ENCODE data around the gene ABCA4.

Gene ABCA4

DNA sequence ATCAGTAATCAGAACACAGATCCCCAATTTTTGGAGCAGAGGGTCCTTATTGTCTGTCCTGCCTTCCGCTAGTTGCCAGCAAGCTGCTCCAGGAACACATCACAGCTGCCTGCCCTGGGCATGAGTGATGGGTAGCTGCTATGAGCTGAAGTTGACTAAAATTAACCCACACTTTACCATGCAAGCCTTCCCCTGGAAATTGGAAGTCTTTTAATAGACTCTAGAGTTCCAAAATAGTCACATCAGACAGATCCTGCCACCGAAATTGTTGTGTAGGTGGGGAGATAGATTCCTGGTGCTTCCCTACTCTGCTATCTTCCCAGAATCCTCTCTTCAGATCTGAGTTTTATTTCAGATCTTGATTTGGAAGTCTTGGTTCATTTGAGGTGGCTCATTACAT lies 148.6 kb downstream of the ABCA4 start:
- H3K4me3 Mint-ChIP-seq: no peak overlapping the region
- no peak for DNase-seq (ENCODE audit: low spot score in 2 of 2)
- no peaks in the 10 kb centered on the region for H3K4me1 Mint-ChIP-seq
- no peaks in the 10 kb centered on the region for H3K9me3 Mint-ChIP-seq
- H3K27ac Mint-ChIP-seq (ENCODE audit: low read depth): no peak overlapping the region
- H3K27me3 Mint-ChIP-seq: no peaks in the 10 kb centered on the region
- H3K36me3 Mint-ChIP-seq (ENCODE audit: insufficient read depth): no peaks in the 10 kb centered on the region
- no peak for ATAC-seq (replicated peaks; ENCODE audit: extremely low read depth, poor library complexity, severe bottlenecking)

DNA sequence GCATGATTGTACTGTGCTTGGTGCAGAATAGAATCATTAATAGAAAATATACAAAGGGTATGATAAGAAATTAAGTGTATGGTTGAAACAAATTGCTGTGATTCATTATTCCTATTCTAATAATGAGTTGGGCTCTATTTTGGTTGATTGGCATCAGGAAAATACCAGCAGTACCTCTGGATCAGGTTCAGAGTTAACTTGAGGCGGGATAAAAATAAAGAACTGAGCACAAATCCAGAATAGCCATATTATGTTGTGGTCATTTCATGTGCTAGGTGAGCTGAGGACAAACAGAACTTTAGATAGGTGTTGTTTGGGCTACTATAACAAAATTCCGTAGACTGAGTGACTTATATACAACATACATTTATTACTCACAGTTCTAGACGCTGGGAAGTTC lies 151.1 kb downstream of the ABCA4 start:
- H3K4me1 Mint-ChIP-seq: no peaks in the 10 kb centered on the region
- no peaks in the 10 kb centered on the region for H3K27me3 Mint-ChIP-seq
- no peak for ATAC-seq (replicated peaks; ENCODE audit: extremely low read depth, poor library complexity, severe bottlenecking)
- H3K9me3 Mint-ChIP-seq: no peaks in the 10 kb centered on the region
- DNase-seq (ENCODE audit: low spot score in 2 of 2): no peak
- H3K36me3 Mint-ChIP-seq (ENCODE audit: insufficient read depth): no peaks in the 10 kb centered on the region
- no peak overlapping the region for H3K4me3 Mint-ChIP-seq
- H3K27ac Mint-ChIP-seq (ENCODE audit: low read depth): no peak overlapping the region

DNA sequence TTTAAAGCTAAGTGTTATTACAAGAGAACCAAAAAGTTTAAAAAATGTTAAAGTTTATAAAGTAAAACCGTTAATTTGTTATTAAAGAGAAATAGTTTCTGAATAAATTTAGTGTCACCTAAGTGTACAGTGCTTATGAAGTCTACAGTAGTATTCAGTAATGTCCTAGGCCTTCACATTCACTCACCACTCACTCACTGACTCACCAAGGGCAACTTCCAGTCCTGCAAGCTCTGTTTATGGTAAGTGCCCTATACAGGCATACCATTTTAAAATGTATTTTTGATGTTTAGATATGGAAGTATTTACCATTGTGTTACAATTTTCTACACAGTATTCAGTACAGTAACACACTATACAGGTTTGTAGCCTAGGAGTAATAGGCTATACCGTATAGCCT lies 151.6 kb downstream of the ABCA4 start:
- no peak overlapping the region for H3K4me3 Mint-ChIP-seq
- ATAC-seq (replicated peaks; ENCODE audit: extremely low read depth, poor library complexity, severe bottlenecking) (no peak), DNase-seq (ENCODE audit: low spot score in 2 of 2) (no peak)
- H3K9me3 Mint-ChIP-seq: no peaks in the 10 kb centered on the region
- no peaks in the 10 kb centered on the region for H3K27me3 Mint-ChIP-seq
- H3K36me3 Mint-ChIP-seq (ENCODE audit: insufficient read depth): no peaks in the 10 kb centered on the region
- no peaks in the 10 kb centered on the region for H3K4me1 Mint-ChIP-seq
- no peak overlapping the region for H3K27ac Mint-ChIP-seq (ENCODE audit: low read depth)

DNA sequence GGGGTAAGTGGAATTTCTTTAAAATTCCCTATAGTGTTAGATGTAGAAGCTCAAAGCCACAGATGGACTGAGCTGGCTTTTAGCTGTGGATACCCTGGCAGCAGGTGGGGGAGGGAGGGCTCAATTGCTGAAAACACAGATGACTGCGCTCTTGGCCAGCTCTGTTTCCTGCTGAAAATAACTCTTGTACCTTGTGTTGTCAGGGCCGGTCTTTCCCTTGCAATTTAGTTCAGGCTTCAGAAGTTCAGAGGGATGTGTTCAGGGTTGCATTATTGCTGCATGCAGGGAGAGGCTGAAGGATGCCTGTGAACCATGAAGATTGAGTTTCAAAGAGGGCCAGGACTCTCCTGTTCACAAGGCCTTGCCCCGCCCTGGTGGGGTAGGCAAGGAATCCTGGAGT lies 153.6 kb downstream of the ABCA4 start:
- Mint-ChIP-seq H3K4me3 (no peak overlapping the region), H3K27ac (ENCODE audit: low read depth) (no peak overlapping the region), H3K36me3 (ENCODE audit: insufficient read depth) (no peaks in the 10 kb centered on the region), H3K9me3 (no peaks in the 10 kb centered on the region), H3K4me1 (no peaks in the 10 kb centered on the region), H3K27me3 (peaks cover 9% of the 10 kb centered on the region)
- ATAC-seq (replicated peaks; ENCODE audit: extremely low read depth, poor library complexity, severe bottlenecking): no peak
- no peak for DNase-seq (ENCODE audit: low spot score in 2 of 2)

DNA sequence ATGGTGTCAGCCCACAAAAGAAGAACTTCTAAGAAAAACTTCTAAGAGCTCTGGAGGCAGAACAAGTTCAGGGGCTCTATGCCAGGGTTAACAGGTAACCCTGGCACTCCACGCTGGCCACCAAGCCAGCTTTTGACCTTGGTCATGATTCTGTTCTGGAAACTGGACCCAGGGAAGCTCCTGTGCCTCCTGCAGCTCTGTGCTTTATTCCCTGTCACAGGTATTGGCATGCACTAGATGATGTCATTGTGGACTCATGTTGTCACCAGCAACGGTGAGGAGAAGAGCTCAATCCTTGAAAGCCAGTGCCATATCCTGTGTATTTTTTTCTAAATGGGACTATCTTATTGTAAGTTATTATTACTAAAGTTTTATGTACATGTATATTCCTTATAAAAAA lies 155.1 kb downstream of the ABCA4 start:
- Mint-ChIP-seq H3K27ac (ENCODE audit: low read depth) (no peak overlapping the region), H3K9me3 (no peaks in the 10 kb centered on the region), H3K36me3 (ENCODE audit: insufficient read depth) (no peaks in the 10 kb centered on the region), H3K27me3 (peaks cover 9% of the 10 kb centered on the region), H3K4me1 (no peaks in the 10 kb centered on the region), H3K4me3 (no peak overlapping the region)
- no peak for ATAC-seq (replicated peaks; ENCODE audit: extremely low read depth, poor library complexity, severe bottlenecking)
- no peak for DNase-seq (ENCODE audit: low spot score in 2 of 2)

DNA sequence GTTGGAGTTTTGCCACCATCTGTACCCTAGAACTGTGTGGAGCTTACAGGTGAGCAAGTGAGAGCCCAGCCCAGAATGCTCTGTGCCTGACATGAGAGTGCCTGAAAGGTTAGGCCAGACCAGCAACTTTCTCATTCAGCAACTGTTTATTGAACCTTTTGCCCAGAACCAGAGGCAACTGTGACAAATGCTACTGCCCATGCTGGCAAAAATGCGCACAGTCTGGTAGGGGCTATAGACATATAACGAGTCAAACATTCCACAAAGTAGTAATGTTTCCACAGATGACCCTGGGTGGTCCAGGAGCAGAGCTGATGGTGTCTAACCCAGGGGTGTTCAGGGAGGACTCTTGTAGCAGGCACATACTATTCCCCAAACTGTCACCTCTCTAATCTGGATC lies 155.7 kb downstream of the ABCA4 start:
- H3K4me3 Mint-ChIP-seq: no peak overlapping the region
- DNase-seq (ENCODE audit: low spot score in 2 of 2) (no peak), ATAC-seq (replicated peaks; ENCODE audit: extremely low read depth, poor library complexity, severe bottlenecking) (no peak)
- no peaks in the 10 kb centered on the region for H3K36me3 Mint-ChIP-seq (ENCODE audit: insufficient read depth)
- H3K27ac Mint-ChIP-seq (ENCODE audit: low read depth): no peak overlapping the region
- no peaks in the 10 kb centered on the region for H3K4me1 Mint-ChIP-seq
- H3K9me3 Mint-ChIP-seq: no peaks in the 10 kb centered on the region
- H3K27me3 Mint-ChIP-seq: peaks cover 12% of the 10 kb centered on the region

DNA sequence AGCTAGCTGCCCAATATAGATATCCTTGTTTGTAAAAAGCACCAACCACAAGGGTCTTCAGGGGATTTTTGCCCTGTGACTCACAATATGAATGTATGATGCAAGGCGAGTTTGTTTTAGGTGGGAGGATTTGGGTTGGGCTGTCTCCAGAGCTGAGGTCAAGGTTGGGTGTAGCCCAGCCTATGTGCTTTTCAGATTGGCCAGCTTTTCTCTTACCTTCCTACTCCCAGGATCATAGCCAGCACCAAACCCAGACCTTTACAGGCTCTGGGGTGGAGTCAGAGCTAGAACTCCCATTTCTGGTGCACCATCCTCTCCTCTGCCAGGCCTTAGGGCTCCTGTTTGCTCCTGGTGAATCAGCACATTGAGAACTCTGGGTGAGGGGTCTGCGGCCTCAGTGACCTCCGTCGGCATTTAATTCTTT lies 156.2 kb downstream of the ABCA4 start:
- Mint-ChIP-seq H3K4me3 (no peak overlapping the region), H3K27ac (ENCODE audit: low read depth) (no peak overlapping the region), H3K4me1 (no peaks in the 10 kb centered on the region), H3K27me3 (peaks cover 16% of the 10 kb centered on the region), H3K36me3 (ENCODE audit: insufficient read depth) (no peaks in the 10 kb centered on the region), H3K9me3 (no peaks in the 10 kb centered on the region)
- DNase-seq (ENCODE audit: low spot score in 2 of 2): no peak
- ATAC-seq (replicated peaks; ENCODE audit: extremely low read depth, poor library complexity, severe bottlenecking): no peak

DNA sequence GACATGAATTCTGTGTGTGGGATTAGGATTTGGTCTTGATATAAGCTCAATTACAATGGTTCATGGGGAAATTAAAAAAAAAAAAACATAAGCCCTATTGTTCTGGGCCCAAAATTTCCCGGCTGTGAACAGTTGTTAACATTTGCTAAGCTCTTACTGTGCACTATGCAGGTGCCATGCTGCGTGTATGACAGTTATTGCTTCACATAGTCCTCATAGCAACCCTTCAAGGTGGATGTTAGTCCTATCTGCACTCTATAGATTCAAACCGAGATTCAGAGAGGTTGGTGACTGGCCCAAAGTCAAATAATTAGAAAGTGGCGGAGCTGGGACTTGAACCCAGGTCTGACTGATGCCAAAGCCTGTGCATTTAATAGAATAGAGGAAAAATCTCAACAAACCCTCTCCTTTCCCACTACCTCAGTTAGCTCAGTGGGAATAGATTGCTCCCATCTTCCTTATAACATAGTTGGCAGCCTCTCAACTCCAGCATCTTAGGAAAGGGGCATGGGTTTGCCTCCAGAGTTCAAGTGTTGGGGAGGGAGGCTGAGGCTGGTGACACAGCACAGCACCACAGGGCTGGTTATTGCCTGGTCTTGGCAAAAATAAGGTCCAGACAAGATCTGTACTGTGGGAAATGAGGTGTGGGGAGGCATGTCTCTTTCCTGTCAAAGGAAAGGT lies 156.7 kb downstream of the ABCA4 start:
- Mint-ChIP-seq H3K27ac (ENCODE audit: low read depth) (no peak overlapping the region), H3K4me1 (no peaks in the 10 kb centered on the region), H3K9me3 (no peaks in the 10 kb centered on the region), H3K36me3 (ENCODE audit: insufficient read depth) (no peaks in the 10 kb centered on the region), H3K4me3 (no peak overlapping the region), H3K27me3 (peaks cover 22% of the 10 kb centered on the region)
- DNase-seq (ENCODE audit: low spot score in 2 of 2): no peak
- no peak for ATAC-seq (replicated peaks; ENCODE audit: extremely low read depth, poor library complexity, severe bottlenecking)

DNA sequence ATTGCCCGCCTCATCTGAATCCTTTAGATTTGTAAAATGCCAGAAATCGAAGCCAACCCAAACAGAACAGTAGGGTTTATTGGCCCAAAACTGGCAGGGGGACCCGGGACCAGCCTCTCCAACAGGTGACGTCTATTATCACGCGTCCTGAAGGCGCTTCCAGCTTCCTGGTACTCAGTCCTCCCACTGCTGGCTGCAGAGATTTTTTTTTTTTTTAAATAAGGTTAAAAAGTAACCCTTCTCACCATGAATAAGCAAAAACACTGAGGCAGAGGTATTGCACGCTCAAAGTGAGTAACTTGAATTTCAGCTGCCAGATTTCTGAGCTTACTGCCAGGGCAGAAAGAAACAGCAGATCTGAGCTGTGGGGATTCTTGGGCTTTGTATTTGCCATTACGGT lies 157.4 kb downstream of the ABCA4 start:
- no peak overlapping the region for H3K4me3 Mint-ChIP-seq
- ATAC-seq (replicated peaks; ENCODE audit: extremely low read depth, poor library complexity, severe bottlenecking) (no peak), DNase-seq (ENCODE audit: low spot score in 2 of 2) (no peak)
- no peak overlapping the region for H3K27ac Mint-ChIP-seq (ENCODE audit: low read depth)
- no peaks in the 10 kb centered on the region for H3K36me3 Mint-ChIP-seq (ENCODE audit: insufficient read depth)
- no peaks in the 10 kb centered on the region for H3K9me3 Mint-ChIP-seq
- H3K4me1 Mint-ChIP-seq: no peaks in the 10 kb centered on the region
- H3K27me3 Mint-ChIP-seq: peaks cover 26% of the 10 kb centered on the region

DNA sequence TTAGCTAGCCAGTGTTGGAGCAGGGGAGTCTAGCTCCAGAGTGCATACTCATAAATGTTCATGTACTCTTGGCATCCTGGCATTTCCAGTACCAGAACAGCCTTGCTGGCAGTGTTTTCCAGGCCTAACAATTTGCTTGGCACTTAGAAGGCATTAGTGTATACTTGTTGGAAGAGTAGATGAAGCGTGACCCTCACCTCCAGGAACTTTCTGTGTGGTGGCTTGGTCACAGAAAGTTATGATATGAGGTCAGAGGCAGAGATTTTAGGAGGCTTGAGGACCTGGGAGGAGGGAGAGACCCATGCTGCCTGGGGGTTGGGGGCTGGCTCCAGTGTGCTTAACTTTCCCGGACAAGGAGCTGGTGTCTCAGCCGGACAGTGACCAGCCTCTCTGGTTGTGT lies 159.0 kb downstream of the ABCA4 start:
- ATAC-seq (replicated peaks; ENCODE audit: extremely low read depth, poor library complexity, severe bottlenecking): no peak
- Mint-ChIP-seq H3K27ac (ENCODE audit: low read depth) (no peak overlapping the region), H3K4me1 (no peaks in the 10 kb centered on the region), H3K27me3 (peaks cover 26% of the 10 kb centered on the region), H3K4me3 (no peak overlapping the region), H3K36me3 (ENCODE audit: insufficient read depth) (no peaks in the 10 kb centered on the region), H3K9me3 (no peaks in the 10 kb centered on the region)
- DNase-seq (ENCODE audit: low spot score in 2 of 2): no peak

DNA sequence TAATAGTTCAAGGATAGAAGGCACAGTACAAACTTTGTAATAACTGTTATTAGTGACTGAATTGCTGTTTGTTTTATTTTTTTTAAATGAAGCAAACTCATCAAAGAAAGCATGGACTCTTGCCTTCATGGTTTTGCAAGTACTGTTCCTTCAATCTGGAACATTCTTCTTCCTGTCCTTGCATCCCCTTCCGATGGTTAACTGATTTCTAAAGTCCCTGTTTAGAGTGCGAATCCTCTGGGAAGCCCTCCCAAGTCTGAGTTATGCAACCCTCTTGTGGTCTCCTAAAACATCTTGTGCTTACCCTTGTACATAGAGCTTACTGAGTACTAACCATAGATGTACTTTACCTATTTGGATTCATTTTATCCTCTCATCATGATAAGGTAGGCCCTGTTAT lies 159.5 kb downstream of the ABCA4 start:
- no peaks in the 10 kb centered on the region for H3K4me1 Mint-ChIP-seq
- no peak overlapping the region for H3K27ac Mint-ChIP-seq (ENCODE audit: low read depth)
- DNase-seq (ENCODE audit: low spot score in 2 of 2): no peak
- no peak for ATAC-seq (replicated peaks; ENCODE audit: extremely low read depth, poor library complexity, severe bottlenecking)
- H3K27me3 Mint-ChIP-seq: peaks cover 26% of the 10 kb centered on the region
- H3K9me3 Mint-ChIP-seq: peaks cover under 1% of the 10 kb centered on the region
- H3K36me3 Mint-ChIP-seq (ENCODE audit: insufficient read depth): no peaks in the 10 kb centered on the region
- H3K4me3 Mint-ChIP-seq: no peak overlapping the region

DNA sequence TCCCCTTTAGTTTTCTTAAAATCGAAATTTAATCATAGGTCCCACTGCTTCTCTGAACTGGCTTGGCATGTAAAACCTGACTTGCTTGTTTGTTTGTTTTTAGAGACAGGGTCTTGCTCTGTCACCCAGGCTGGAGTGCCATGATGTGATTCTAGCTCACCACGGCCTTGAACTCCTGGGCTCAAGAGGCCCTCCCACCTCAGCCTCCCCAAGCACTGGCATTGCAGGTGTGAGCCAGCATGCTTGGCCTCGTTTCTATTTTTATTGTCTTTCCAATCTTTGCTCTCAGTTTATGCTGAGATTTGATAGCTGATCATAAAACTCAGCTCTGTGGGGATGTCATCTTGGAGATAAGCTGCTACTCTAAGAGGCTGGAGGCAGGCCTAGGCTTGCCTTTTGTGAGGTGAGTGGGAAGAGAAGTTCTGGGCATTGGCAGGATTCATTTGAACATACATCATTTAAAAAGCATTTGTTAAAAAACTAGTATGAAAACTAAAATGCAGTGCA lies 160.3 kb downstream of the ABCA4 start:
- no peak for DNase-seq (ENCODE audit: low spot score in 2 of 2)

DNA sequence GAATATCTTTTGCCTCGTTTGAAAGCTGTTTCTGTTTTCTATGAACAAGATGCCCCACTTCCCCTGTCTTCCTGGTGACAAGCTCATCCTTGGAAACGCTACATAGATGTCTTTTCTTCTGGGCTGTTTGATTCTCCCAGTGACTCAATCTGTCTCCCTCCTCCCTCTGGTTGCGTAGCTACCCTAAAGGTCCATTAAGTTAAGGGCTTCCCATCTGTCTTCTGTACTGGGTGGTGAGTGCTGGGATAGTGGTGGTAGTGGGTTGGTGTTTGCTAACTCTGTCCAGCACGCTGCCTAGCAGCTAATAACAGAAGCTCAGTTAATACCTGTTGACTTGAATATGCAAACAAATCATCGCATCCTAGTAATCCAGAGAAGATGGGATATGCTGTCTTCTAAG lies 161.5 kb downstream of the ABCA4 start:
- Mint-ChIP-seq H3K4me3 (no peak overlapping the region), H3K27me3 (peaks cover 26% of the 10 kb centered on the region), H3K27ac (ENCODE audit: low read depth) (no peak overlapping the region), H3K9me3 (peaks cover 18% of the 10 kb centered on the region), H3K4me1 (no peaks in the 10 kb centered on the region), H3K36me3 (ENCODE audit: insufficient read depth) (no peaks in the 10 kb centered on the region)
- no peak for DNase-seq (ENCODE audit: low spot score in 2 of 2)
- ATAC-seq (replicated peaks; ENCODE audit: extremely low read depth, poor library complexity, severe bottlenecking): no peak

More for the DNA sequence above, 160.3 kb downstream of the ABCA4 start:
- Mint-ChIP-seq H3K4me1 (no peaks in the 10 kb centered on the region), H3K9me3 (peaks cover 8% of the 10 kb centered on the region), H3K27ac (ENCODE audit: low read depth) (no peak overlapping the region), H3K27me3 (peaks cover 26% of the 10 kb centered on the region), H3K4me3 (no peak overlapping the region), H3K36me3 (ENCODE audit: insufficient read depth) (no peaks in the 10 kb centered on the region)
- ATAC-seq (replicated peaks; ENCODE audit: extremely low read depth, poor library complexity, severe bottlenecking): no peak
